OCI-LY3 (cell line): ENCODE results near the gene PHF23.

Experiments used
- EZH2phosphoT487 ChIP-seq: fragments of 200-600 bp; shearing (Covaris generic); IDR thresholded peaks from 2 replicates; pipeline ENCODE4 v1.6.1; 2018; ENCODE audit warnings: antibody characterized with exemption, mixed run types, low read depth
- TF ChIP-seq, protein P1 (sequence below): fragments of 200-600, 300-600 bp; sonication (generic); IDR thresholded peaks from 2 replicates; pipeline ENCODE4 v1.5.1; 2014; ENCODE audit warnings: antibody characterized with exemption, low read length, low read depth

DNA sequence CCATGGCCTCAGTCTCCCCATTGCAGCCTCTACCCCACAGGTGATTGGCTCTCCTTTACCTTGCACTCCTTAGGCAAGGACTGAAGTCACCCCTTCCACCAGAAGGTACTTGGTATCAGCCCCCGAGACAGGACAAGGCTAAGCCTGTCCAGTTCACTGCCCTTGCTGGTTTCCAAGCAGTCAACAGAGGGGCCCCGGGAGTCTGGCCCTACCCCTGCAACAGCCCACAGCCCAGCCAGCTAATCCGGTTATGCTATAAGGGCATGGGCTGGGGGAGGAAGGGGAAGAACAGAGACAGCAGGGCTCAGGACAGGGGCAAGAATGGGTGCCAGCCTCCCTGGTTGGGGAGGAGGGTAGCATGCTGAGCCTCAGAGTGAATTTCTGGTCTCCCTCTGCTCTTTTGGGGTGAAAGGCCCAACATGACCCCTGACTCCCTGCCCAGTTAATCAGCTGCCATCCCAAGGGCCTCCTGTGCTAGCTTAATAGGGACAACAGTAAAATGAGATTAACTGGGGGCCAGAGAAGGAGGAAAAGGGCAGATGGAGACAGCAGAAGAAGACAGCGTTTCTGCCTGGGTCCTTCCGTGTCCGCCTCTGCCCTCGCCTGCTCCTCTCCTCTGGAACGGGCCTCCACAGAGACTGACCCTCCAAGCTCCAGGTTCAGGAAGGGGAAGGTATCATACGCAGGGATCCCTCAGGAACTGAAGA lies 30.4 kb downstream of the PHF23 start:
- TF ChIP-seq, protein P1, sequence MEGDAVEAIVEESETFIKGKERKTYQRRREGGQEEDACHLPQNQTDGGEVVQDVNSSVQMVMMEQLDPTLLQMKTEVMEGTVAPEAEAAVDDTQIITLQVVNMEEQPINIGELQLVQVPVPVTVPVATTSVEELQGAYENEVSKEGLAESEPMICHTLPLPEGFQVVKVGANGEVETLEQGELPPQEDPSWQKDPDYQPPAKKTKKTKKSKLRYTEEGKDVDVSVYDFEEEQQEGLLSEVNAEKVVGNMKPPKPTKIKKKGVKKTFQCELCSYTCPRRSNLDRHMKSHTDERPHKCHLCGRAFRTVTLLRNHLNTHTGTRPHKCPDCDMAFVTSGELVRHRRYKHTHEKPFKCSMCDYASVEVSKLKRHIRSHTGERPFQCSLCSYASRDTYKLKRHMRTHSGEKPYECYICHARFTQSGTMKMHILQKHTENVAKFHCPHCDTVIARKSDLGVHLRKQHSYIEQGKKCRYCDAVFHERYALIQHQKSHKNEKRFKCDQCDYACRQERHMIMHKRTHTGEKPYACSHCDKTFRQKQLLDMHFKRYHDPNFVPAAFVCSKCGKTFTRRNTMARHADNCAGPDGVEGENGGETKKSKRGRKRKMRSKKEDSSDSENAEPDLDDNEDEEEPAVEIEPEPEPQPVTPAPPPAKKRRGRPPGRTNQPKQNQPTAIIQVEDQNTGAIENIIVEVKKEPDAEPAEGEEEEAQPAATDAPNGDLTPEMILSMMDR = no peak
- no peak for TF ChIP-seq EZH2phosphoT487
